WTC11 (cell line): ENCODE results near the gene ALK.

Source experiments
- CREB1 ChIP-seq: sonication (generic); formaldehyde crosslinking; IDR thresholded peaks from 2 replicates; pipeline ENCODE4 v1.8.0; 2023; ENCODE audit warnings: mild to moderate bottlenecking, missing genetic modification reagents
- CTCF ChIP-seq: fragments of 200-600 bp; IDR thresholded peaks from 2 replicates; pipeline ENCODE4 v1.8.0; 2022; ENCODE audit warnings: antibody characterized with exemption
- RELA ChIP-seq: sonication (generic); formaldehyde crosslinking; IDR thresholded peaks from 2 replicates; pipeline ENCODE4 v1.8.1; 2022; ENCODE audit warnings: missing genetic modification reagents, mild to moderate bottlenecking, borderline replicate concordance
- TF ChIP-seq, protein P1 (sequence below): sonication (generic); formaldehyde crosslinking; IDR thresholded peaks from 2 replicates; pipeline ENCODE4 v1.8.0; 2023; ENCODE audit warnings: missing genetic modification reagents, mild to moderate bottlenecking, borderline replicate concordance
- TF ChIP-seq, protein P2 (sequence below): sonication (generic); formaldehyde crosslinking; IDR thresholded peaks from 2 replicates; pipeline ENCODE4 v1.8.0; 2022; ENCODE audit warnings: mild to moderate bottlenecking, missing genetic modification reagents
- TF ChIP-seq, protein P3 (sequence below): sonication (generic); formaldehyde crosslinking; IDR thresholded peaks from 2 replicates; pipeline ENCODE4 v1.8.1; 2023; ENCODE audit warnings: mild to moderate bottlenecking, moderate library complexity, missing genetic modification reagents
- TF ChIP-seq, protein P4 (sequence below): sonication (generic); formaldehyde crosslinking; IDR thresholded peaks from 2 replicates; pipeline ENCODE4 v1.8.1; 2023; ENCODE audit warnings: mild to moderate bottlenecking, missing genetic modification reagents, moderate library complexity
- TF ChIP-seq, protein P5 (sequence below): sonication (generic); formaldehyde crosslinking; conservative IDR thresholded peaks from 2 replicates; pipeline ENCODE4 v1.8.1; 2022; ENCODE audit warnings: mild to moderate bottlenecking, missing genetic modification reagents

GRCh38 chr2:29664578-29664977, 256.8 kb downstream of the ALK start:
- TF ChIP-seq, protein P1, sequence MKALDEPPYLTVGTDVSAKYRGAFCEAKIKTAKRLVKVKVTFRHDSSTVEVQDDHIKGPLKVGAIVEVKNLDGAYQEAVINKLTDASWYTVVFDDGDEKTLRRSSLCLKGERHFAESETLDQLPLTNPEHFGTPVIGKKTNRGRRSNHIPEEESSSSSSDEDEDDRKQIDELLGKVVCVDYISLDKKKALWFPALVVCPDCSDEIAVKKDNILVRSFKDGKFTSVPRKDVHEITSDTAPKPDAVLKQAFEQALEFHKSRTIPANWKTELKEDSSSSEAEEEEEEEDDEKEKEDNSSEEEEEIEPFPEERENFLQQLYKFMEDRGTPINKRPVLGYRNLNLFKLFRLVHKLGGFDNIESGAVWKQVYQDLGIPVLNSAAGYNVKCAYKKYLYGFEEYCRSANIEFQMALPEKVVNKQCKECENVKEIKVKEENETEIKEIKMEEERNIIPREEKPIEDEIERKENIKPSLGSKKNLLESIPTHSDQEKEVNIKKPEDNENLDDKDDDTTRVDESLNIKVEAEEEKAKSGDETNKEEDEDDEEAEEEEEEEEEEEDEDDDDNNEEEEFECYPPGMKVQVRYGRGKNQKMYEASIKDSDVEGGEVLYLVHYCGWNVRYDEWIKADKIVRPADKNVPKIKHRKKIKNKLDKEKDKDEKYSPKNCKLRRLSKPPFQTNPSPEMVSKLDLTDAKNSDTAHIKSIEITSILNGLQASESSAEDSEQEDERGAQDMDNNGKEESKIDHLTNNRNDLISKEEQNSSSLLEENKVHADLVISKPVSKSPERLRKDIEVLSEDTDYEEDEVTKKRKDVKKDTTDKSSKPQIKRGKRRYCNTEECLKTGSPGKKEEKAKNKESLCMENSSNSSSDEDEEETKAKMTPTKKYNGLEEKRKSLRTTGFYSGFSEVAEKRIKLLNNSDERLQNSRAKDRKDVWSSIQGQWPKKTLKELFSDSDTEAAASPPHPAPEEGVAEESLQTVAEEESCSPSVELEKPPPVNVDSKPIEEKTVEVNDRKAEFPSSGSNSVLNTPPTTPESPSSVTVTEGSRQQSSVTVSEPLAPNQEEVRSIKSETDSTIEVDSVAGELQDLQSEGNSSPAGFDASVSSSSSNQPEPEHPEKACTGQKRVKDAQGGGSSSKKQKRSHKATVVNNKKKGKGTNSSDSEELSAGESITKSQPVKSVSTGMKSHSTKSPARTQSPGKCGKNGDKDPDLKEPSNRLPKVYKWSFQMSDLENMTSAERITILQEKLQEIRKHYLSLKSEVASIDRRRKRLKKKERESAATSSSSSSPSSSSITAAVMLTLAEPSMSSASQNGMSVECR (CRISPR knock-in tag): no peak
- TF ChIP-seq CTCF (no peak), RELA (CRISPR knock-in tag) (no peak), CREB1 (no peak)
- TF ChIP-seq, protein P2, sequence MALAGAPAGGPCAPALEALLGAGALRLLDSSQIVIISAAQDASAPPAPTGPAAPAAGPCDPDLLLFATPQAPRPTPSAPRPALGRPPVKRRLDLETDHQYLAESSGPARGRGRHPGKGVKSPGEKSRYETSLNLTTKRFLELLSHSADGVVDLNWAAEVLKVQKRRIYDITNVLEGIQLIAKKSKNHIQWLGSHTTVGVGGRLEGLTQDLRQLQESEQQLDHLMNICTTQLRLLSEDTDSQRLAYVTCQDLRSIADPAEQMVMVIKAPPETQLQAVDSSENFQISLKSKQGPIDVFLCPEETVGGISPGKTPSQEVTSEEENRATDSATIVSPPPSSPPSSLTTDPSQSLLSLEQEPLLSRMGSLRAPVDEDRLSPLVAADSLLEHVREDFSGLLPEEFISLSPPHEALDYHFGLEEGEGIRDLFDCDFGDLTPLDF (CRISPR knock-in tag): no peak
- TF ChIP-seq, protein P3, sequence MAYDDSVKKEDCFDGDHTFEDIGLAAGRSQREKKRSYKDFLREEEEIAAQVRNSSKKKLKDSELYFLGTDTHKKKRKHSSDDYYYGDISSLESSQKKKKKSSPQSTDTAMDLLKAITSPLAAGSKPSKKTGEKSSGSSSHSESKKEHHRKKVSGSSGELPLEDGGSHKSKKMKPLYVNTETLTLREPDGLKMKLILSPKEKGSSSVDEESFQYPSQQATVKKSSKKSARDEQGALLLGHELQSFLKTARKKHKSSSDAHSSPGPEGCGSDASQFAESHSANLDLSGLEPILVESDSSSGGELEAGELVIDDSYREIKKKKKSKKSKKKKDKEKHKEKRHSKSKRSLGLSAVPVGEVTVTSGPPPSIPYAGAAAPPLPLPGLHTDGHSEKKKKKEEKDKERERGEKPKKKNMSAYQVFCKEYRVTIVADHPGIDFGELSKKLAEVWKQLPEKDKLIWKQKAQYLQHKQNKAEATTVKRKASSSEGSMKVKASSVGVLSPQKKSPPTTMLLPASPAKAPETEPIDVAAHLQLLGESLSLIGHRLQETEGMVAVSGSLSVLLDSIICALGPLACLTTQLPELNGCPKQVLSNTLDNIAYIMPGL (CRISPR knock-in tag): no peak
- TF ChIP-seq, protein P4, sequence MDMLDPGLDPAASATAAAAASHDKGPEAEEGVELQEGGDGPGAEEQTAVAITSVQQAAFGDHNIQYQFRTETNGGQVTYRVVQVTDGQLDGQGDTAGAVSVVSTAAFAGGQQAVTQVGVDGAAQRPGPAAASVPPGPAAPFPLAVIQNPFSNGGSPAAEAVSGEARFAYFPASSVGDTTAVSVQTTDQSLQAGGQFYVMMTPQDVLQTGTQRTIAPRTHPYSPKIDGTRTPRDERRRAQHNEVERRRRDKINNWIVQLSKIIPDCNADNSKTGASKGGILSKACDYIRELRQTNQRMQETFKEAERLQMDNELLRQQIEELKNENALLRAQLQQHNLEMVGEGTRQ (CRISPR knock-in tag): no peak
- TF ChIP-seq, protein P5, sequence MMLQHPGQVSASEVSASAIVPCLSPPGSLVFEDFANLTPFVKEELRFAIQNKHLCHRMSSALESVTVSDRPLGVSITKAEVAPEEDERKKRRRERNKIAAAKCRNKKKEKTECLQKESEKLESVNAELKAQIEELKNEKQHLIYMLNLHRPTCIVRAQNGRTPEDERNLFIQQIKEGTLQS (CRISPR knock-in tag): no peak
